ENCODE data around the gene SHF. TPM values are rescaled to one million over a fixed set of nuclear protein-coding genes. Genes with fewer than 3 reads are reported as not detected.
A peak's percentile ranks its signal among the peaks of the same experiment; 100 is the strongest.

The SHF gene
- total RNA-seq, 1 donor from 2014 or later, result 2.9 TPM

DNA sequence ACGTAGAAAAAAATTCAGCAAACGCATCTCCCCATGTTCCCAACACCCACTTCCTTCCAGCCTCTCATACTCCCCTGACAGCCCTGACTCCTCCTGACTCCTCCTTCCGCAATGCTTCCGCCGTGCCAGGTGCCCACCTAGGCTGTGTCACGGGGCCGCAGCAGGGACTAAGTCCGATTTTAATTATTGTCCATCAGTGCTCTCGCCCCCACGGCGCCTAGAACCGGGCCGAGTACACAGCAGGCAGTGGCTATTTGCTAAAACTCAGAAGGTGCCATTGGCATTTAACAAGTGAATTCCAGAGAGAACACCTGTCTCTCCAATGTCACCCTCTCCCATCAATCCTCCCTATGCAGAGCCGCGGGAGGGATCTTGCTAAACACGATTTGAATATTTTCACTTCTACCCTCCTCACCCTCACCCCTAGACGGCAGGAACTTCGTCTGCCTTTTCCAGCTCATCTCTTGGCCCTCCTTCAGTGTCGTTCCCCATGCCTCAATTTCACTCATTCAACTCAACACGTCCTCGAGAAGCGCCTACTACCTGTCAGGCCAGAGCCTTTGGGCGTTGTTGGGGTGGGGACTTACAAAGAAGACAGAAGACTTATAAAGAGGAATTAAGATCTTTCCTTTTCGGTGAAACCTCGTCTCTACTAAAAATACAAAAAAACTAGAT, 11.5 kb upstream of the SHF start:
- no peak for DNase-seq (ENCODE audit: low read depth)

DNA sequence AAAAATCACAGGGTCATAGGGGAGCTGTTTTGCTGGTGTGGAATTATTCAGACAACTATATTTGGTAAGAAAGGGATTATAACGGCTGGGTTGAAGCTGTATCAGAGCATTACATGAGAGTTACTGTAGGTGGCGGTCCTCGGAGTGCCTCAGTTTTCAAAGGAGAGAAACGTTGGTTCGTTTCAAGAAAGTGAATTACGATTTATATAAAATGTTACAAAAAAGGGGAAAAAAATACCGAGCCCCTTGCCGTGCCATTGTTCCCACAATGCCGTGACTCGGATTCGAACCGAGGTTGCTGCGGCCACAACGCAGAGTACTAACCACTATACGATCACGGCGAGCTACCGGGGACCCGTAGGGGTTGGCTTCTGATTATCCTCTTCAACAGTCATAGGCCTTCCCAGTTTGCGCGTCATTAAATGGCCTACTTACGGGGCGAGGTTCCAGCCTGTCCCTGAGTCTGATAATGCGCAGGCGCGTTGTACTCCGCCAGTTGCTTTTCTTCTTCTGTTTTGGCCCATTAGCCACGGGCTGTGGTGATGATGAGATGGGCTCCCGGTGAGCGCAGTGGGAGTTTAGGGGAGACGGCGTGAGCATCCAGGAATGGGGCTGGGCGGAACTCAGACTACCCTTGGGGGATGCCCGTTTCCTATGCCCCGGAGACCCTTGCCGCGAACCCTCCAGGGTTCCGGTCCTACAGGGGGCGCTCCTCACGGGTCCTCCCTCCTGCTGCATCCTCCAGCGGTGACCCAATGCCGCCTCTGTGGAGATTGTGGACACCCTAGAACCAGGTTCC, 10.8 kb upstream of the SHF start:
- DNase-seq (ENCODE audit: low read depth), result peak; percentile 96

DNA sequence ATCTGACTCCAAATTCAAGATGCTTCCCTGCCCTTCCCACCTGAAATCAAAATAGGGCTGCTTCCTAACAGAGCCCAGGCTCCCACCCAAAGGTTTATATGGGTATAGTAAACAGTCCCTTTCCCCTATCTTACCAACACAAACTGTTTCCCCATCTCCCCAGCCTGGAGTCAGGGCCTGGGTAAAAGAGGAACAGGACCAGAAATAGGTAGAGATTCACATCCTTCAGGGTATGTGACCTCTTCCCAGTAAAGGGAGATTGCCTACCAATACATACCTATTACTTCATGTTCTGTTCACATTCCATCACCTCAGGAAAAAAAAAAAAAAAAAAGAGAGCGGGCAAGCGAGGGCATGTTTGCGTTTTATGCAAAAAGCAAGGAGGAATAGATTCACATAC, 9.7 kb upstream of the SHF start:
- DNase-seq (ENCODE audit: low read depth), result no peak

DNA sequence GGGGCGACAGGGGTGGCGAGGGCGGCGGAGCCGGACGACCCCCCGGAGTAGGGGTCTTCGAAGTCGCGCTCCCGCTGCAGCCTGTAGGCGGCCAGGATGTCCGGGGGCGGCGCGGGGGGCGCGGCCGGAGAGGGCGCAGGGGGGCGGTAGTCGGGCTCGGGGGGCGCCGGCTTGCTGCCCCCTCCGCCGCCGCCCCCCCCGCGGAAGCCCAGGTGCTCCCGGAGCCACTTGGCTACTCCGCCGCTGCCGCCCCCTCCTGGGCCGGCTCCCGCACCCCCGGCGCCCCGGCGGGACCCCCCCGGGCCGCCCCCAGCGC, 230 bp downstream of the SHF start:
- DNase-seq (ENCODE audit: low read depth), result no peak

DNA sequence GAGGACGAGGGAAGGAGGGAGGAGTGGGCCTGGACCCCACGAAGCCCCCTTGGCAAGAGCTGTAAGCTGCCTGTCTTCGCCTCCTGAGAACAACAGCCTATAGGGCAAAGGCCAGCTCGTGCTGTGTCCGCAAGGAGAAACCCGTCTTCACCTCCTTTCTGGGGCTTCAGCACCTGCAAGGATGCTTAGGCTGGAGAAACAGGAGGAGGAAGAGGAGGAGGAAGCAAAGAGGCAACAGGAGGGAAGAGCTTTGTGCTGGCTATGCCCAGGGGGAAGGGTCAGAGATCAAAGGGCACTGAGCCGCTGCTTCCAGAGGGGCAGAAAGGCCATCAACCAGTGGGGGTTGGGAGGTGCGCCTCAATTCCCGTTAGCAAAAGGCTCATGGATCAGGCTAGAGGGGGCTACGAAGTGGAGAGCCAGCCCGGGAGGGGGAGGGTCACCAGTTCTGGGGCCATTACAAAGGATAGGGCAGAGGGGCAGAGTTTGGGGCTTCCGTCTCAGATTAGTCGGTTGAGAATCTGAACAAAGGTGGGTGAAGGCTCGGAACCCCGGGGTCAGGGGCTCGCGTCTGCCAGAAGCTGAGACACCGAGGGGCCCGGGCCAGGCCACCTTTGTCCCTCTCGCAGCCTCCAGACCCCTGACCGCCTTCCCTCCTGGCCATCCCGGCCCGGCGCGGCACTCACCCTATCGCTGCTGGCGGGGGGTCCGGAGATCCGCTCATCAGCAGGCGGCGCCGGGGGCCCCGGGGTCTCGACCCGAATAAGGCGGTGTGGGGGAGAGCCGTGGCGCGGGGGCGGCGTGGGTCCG, 792 bp downstream of the SHF start:
- no peak for DNase-seq (ENCODE audit: low read depth)

DNA sequence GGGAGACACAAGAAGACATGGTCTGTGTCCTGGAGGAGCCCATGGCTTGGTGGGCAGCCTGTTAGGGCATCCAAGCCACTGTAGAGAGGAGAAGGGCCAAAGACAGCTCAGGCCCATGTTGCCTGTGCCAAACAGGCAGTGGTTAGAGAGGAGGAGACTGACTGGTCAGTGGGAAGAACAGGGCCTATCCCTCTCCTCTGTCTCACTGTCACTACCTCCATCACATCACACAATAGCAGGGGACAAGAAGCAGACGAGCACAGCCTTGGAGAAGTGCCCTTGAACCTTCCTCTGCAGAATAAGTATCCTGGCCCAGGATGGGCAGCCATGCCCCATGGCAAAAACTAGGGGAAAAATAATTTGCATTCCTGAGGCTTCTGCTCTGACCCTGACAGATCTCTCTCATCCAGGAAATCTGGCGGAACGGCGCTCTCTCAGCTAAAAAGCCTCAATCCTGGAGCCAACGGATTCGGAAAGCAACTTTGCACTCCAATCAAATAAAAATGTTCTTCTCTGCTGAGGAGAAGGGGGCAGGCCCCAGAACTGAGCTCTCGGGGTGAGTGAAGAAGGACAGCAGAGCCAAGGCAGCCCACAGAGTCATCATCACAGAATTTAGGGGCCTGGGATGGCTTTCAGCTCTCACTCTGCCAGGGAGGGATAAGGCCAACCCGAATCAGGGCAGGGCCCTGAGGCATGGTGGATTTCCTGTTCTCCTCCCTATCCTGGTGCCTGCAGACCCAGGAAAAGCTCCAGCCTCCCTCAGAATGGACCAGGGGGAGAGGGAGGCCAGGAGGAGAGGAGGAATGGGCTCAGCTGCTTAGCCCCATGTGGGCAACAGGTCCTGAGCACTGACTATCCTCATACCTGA, 1.6 kb downstream of the SHF start:
- no peak for DNase-seq (ENCODE audit: low read depth)

DNA sequence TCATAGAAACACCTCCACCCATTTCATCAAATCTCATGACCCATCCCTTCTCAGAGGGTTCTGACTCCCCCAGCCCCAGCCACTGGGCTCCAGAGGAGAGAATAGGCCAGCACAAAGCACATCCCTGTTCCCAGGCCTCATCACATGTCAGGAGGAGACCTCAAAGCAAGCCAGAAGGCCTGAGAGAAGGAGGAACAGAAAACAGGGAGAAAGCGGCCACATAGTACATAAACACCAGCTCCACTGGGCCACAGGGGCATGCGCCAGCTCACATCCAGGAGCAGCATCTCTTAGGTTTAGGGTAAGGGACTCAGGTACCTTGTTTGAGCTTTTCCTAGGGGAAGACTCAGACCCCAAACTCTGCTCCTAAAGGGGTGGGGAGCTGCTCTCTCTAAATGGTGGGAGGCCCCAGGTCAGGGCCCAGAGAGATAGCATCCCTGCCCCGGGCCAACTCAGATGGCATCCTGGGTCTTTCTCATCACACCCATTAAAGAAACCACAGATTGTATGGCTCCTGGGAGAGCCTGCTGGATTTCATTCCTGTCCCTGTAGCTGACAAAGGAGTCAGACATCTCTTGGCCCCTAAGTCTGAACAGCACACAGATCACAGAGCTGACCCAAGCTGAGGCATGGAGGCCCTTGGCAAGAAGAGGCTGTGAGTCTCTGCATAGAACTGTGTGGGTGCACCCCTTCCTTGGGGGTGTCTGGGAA, 2.5 kb downstream of the SHF start:
- no peak for DNase-seq (ENCODE audit: low read depth)

DNA sequence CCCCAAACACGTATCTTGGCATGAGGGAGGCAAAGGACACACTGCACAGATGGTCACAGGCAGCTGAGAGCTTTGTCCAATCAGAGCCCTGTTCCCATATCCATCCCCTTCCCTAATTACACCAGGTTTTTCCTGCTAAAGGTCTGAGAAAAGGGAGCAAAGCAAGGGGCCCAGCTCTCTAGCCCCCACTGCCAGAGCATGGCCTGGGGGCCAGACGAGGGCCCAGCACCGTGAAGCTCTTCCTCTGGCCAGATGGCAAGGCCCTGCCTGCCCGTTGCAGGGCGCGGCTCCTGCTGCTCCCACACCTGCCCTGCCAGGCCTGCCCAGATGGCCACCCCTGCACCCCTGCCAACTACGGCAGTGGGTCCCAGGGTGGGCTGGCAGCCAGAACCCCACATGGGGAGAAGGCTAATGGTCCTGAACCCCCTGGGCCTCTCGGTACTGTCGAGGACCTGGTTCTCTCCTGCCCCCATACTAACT, 3.2 kb downstream of the SHF start:
- DNase-seq (ENCODE audit: low read depth), result no peak

DNA sequence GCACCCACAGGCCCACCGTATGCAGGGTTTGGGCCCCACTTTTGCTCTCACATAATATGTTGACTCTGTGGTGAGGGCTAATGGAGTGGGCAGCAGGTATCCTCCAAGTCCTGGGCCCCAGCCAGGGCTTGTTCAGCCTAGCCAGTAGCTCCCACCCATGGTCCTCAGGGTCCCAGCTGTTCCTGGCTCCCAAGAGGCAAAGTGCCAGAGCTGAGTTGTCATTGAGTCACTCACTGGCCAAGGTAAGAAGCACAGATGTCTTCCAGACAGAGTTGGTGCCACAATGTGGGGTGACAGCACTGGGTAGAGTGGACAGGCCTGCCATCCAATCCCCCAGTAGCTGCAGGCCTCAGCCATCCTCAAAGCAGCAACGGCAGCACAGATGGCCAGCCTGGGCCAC, 4.3 kb downstream of the SHF start:
- DNase-seq (ENCODE audit: low read depth), result no peak

DNA sequence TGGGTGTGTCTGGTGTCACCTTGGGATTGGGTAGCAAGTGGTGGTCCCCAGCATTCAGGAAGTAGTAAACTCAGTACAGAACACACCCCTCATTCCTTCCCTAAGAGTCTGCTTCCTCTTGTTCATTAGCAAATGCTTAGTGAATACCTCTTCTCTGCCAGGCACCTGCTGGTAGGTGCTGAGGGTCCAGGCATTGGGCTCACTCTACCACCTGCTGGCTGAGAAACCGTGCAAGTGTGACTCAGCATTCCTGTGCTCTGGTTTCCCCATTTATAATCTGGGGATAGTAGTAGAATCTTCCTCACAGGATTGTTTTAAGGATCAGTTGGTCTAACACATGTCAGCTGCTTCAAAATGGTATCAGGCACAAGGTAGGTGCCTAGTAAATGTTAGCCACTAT, 4.8 kb downstream of the SHF start:
- DNase-seq (ENCODE audit: low read depth), result no peak

DNA sequence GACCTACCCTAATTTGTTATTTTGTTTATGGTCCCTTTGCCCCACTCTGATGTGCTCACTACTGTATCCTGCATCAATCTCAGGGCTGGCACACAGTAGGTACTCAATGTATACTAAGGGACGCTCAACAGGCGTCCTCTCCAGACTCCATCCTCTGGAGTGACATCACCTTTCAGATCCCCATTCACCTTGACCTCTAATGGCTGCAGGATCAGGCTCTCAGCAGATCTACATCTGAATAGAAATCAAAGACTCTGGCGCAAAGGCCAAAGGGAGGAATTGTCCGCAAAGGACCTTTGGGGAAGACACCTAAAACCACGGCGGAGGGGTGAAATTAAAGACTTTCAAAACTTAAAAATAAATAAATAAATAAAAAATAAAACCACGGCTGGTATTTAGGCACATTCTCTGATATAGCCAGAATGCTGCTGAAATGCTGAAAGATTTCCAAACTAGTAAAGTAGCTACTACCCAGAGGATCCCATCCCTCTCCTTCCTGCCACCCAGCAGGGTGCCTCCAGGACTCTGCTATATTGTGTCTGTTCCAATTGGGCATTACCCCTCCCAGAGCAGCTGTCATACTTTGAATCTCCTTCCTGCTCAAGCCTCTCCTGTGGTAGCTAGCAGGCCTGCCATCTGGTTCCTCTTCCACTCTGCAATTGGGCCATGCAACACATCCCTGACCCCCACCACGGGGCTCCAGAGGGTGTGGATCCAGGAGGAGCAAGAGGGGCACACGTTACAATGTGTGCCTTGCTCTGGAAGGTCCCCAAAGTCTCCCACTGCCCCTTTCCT, 6.1 kb downstream of the SHF start:
- DNase-seq (ENCODE audit: low read depth), result no peak

DNA sequence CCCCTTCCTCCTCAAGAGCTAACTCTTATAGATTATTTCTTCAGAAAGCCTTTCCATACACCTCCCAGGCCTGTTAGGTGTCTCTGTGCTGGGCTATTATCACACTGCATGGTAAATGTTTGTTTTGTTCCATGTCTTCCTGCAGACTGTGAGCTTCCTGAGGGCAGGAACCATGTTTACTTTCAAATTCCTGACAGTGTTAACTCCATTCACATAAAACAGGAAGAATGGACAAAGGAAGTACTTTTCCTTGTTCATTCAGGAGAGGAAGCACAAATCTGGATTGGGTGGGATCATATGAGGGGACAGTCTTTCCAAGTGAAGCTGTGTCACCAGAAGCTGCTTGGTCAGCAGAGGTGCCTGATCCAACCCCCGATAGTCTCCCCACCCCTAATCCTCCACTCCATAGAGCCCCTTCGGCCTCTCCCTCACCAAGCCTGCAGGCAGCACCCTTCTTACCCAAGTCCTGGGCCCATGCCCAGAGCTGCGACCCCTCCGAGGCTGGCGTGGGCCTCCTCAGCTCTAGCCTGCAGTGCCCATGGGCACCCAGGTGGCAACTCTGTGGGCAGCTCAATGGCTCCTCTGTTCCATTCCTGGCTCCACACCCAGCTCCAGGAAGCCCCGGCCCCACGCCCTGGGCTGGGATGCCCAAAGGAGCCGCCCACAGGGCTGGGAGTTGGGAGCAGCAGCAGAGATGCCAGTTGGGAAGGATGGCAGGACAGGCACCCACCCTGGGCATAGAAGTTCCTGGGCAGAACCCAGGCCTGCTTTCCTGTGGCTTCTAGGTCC, 6.9 kb downstream of the SHF start:
- no peak for DNase-seq (ENCODE audit: low read depth)

DNA sequence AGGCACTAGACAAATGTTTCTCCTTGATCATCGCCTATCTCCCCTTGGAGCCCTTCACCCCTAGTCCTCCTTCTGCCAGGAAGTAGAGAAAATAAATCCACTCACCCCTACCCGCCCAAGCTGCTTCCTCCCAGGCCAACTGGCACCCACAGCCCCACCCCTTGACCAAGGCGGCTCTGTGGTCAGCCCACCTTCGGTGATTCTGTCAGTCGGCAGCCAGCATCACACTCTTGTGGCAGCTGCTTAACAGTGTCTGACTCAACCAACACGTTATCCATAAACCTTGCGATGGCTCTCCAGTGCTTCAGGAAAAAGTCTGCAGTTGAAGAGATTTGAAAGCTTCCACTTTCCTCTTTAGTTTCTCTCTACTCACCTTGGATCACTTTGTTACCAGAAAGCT, 7.6 kb downstream of the SHF start:
- peak; percentile 71 for DNase-seq (ENCODE audit: low read depth)

DNA sequence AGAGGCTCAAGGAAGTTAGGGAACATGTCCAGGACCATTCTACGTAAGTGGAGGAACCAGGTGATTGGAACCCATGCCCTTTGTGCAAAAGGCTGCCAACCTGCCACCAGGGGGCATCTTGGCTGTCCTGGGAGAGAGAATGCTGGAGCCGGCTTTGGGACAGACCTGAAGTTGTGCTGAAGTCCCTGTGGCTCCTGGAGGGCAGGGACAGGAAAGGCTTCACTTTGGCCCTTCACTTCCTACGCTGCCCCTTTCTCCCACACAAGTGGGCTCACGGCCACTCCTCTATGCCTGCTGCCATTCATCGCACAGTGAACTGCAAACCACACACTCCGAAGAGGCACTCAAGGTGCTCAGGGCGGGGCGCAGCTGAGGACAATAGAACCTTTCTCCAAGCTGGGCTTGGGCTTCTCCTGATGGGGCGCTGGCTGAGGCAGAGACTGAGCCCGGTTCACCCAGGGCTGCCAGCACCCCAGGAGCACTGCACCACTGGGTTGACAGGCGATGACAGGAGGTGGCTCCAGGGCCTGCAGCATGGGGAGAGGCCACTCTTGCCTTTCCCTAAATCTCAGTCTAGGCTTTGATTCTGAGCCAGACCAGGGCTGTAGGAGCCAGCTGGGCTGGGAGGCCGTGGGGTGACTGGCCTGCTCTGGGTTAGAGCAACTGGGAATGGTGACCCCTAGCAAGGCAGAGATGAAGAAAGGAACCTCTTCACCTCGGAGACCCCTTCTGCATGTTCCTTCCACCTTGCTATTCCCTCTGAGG, 8.4 kb downstream of the SHF start:
- DNase-seq (ENCODE audit: low read depth), result no peak

DNA sequence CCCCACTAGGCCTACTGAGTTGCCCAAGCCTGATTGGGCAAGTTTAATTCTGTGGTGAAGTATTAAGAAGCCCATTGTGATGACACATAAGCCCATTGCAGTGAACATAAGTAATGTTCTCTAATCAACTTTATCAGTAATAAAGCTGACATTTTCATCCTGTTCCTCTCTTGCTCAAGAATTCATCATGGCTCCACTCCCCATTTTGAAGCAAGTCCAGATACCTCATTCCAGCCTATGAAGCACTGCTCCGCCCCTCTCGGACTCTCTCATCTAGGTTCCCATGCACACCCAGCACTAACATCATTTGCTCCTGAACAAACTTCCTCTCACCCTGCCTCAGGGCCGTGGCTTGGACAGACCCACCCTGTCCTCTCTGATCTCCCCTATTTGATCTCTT, 10.5 kb downstream of the SHF start:
- no peak for DNase-seq (ENCODE audit: low read depth)

DNA sequence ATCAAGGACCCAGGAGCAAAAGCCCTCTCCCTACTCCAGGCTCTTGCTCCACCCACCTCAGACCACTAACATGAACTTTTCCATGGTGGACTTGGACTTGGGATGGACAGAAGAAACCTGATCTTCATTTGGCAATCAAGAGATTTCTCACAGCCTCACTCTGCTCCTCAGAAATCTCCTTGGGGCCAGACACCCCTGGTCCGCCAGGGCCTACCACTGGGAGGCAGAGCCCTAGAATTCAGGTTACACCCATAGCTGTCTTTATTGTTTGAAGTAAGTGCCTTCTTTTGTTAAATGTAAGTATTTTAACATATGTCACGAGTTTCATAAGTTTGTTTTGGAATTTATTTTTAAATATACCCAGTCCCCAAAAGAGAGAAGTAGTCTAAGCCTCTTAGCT, 13.2 kb downstream of the SHF start:
- DNase-seq (ENCODE audit: low read depth), result no peak

DNA sequence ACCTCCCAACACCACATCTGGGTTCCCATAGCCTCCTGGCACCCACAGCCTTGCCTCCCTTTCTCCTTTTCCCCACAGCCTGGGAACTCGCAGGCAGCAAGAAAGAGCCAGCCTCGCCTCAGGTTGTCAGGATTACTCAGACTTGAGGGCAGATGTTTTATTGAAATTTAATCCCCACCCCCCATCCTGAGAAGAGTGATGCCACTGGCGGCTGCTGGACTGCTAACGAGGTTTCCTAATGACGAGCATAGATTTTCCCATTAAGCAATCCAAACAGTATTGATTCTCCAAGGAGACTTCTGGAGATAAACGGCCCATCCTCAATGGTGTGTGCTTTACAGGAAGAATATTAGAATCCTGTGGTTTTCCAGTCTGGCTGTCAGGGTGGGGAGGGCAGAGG, 13.7 kb downstream of the SHF start:
- DNase-seq (ENCODE audit: low read depth), result no peak

DNA sequence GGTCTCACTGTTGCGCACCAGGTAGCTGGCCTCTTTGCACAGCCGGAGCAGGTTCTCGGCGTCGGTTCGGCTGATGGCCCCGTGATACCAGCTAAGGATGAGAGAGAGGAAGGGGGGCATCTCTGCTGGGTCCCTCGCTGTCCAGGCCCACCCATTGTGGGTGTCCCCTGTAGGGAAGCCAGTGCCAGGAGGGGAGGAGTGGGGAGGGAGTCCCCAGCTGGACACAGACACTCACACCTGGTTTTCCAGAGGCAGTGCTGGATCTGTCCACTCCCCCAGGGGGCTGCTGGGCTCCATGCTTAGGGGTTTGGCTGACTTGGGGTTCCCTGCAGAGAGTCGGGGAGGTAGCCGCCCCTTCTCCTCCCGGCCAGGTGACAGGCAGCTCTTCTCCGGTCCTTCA, 15.9 kb downstream of the SHF start:
- no peak for DNase-seq (ENCODE audit: low read depth)

Measured in renal cortical epithelial cell (primary cell).